NB4 (cell line): Measurements from ENCODE around the gene XPOT.

Experiments used
- CTCF ChIP-seq: IDR thresholded peaks from one replicate; pipeline ENCODE4 v1.5.1; 2012; ENCODE audit warnings: low read depth, low read length
- POLR2A ChIP-seq: IDR thresholded peaks from 2 replicates; pipeline ENCODE4 v1.6.1; 2011; ENCODE audit warnings: mild to moderate bottlenecking; ENCODE audit not compliant: insufficient read length; ENCODE audit errors: extremely low read depth

GRCh38 chr12:64411427-64411826 is 7.2 kb downstream of the XPOT start:
- TF ChIP-seq CTCF = no peak
- no peak for TF ChIP-seq POLR2A
